NCI-H2029 treated with DMSO at 0.1 percent for 48 hours (cell line): ENCODE results near the gene CTBS.
A peak's percentile ranks its signal among the peaks of the same experiment; 100 is the strongest.
"Not testable (repeated sequence)": the region's sequence is repeated elsewhere in the genome, so short reads cannot be mapped to it uniquely, and the experiment has no call there.

ENCODE experiments used
- DNase-seq: peaks from one replicate; lab custom pipeline; 2025; lab: John Stamatoyannopoulos, UW

CTBS gene, protein sequence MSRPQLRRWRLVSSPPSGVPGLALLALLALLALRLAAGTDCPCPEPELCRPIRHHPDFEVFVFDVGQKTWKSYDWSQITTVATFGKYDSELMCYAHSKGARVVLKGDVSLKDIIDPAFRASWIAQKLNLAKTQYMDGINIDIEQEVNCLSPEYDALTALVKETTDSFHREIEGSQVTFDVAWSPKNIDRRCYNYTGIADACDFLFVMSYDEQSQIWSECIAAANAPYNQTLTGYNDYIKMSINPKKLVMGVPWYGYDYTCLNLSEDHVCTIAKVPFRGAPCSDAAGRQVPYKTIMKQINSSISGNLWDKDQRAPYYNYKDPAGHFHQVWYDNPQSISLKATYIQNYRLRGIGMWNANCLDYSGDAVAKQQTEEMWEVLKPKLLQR

DNA sequence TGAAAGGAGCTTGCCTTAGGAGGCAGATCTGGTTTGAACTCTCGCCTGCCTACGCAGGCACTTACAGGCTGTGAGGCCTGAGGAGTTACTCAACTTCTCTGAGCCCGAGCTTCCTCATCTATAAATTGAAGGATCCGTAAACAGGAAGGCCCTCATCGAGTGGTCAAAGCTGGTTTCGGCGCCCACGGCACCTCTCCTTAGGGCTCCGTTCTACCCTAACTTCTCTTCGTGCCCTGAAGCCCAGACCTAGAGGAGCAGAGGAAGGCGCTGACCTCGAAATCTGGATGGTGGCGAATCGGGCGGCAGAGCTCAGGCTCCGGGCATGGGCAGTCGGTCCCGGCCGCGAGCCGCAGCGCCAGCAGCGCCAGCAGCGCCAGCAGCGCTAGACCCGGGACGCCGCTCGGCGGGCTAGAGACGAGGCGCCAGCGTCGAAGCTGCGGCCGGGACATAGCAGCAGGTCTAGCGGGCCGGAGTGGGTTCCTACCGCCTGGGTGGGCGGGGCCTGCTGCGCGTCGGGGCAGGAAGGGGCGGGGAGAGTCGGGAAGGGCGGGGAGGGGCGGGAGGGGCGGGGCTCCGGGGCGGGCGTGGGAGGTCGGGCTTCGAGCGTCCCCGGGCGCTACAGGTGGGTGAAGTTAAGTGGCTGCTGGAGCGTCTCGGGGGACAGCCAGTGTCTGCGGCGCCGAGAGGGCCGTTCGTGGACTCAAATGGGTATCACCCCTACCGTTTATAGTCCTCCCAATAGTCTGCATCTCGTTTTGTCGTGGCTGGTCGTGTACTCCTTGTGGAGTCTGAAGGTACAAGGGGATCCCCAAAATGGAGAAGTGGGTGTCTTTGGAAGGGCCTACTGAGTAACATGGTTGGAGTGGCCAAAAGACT is at the start of gene CTBS:
TSS of gene CTBS (minus strand) at position 474 of the 876 bp plus-strand sequence. CDS start at position 449, 25 bp downstream.
- peak; percentile 82 for DNase-seq

GRCh38 chr1:84621553-84621952 is 47.3 kb upstream of the CTBS start:
- no peak for DNase-seq

GRCh38 chr1:84620720-84621313 is 46.6 kb upstream of the CTBS start:
- DNase-seq, result peak; percentile 59

DNA sequence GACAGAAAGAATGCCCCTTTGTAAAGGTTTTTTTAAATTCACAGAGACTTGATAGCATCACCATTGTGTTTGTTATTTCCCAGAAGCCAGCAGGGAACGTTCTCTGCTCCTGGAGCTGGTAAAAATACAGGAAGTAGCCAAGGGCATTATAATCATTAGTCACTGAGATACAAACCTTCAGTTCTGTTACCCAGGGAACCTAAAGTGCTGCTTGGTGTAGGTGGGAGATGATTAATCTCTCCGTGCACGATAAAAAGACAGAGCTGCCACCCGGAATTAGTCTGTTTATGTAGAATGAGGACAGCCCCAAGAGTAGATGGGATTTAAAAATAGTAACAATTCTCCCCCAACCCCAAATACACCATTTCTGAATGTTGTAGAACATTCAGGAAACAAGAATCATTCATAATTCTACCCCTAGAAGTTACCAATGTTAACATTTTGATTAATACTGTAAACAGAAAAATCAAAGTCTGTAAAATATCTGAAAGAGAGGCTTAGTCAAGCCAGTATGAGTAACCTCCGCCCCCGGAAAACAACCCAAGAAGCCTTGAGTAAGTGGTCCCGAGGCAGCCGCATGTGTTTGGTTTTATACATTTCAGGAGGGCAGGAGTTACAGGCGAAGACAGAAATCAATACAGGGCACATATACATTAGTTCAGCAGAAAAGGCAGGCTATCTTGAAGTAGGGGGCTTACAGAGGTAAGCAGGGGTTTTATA is 45.3 kb upstream of the CTBS start:
- no peak for DNase-seq

DNA sequence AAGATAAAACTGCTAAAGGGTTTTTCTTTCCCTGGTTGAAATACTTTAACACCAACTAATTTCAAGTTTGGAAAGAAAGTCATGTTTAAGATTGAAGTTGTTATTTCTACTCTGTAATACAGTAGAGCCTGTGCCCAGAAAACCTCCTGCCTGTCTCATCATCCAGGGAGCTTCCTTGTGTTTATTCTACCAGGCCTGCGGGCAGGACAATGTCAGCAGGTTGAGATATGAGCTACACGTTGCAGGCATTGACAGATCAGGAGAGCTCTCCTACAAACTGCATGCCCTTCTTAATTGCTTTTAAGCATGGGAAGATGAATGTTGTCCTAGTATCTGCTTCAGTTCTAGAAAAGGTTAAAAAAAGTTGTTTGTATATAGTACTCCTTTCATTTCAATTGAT is 43.1 kb upstream of the CTBS start:
- no peak for DNase-seq

- DNase-seq, result no peak
Observed at GRCh38 chr1:84615790-84616189, 41.5 kb upstream of the CTBS start.

- DNase-seq, result no peak
Observed at GRCh38 chr1:84613887-84614286, 39.6 kb upstream of the CTBS start.

DNA sequence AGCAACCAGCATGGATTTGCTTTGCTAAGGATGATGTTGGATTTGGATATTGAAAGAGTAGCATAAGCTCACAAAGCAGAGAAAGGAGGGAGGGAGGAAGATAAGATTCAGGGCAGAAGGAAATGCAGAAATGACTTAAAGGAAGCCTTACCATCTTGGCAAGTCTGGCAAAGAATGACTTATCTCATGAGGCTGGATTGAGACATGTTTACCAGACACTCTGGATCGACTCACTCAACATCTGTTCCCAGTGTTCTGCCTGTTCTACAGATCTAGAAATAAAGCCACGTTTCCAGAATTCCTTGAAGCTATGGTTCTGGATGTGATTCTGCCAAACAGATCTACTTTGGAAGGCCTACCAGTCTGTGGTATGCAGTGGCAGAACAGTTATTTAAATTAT is 38.8 kb upstream of the CTBS start:
- DNase-seq, result no peak

- no peak for DNase-seq
Observed at GRCh38 chr1:84611796-84612195, 37.6 kb upstream of the CTBS start.

GRCh38 chr1:84611091-84611490 is 36.9 kb upstream of the CTBS start:
- DNase-seq, result no peak

DNA sequence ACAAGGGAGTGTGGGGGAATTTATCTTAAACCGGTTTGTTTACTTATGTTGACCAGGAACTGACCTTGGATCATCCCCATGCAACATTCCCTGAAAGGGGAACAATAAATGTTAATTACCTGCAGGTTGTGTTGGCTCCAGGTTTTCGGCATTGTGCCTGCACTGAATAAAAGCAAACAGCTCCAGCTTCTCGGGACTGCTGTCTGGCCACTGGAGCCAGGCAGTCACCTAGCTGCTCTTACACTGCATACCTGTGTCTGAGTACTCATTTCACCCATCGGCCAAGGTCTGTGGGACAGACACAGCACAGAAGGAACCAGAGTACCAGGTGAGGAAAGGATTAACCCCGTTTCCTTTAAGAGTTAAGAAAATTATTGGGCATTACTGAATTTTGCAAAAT is 32.7 kb upstream of the CTBS start:
- no peak for DNase-seq

DNA sequence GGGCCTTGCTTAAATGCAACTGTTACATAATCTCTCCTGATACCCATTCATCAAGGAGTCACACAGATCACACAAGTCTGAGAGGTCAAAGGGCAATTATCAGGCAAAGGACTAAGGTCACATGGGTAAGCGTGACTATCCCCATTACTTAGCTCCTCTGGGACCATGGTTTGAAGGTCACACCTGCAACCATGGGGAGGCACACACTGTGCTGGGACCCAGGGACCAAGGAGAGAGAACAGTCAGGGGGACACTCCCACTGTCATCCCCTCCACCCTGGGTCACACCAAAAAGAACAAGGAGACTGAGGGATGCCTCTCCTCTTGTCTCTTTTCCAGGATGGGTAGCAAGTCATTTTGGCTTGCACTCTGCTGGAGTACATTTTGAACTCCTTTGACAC is 30.9 kb upstream of the CTBS start:
- no peak for DNase-seq

- DNase-seq, result no peak
Observed at GRCh38 chr1:84603941-84604830, 29.9 kb upstream of the CTBS start.

DNA sequence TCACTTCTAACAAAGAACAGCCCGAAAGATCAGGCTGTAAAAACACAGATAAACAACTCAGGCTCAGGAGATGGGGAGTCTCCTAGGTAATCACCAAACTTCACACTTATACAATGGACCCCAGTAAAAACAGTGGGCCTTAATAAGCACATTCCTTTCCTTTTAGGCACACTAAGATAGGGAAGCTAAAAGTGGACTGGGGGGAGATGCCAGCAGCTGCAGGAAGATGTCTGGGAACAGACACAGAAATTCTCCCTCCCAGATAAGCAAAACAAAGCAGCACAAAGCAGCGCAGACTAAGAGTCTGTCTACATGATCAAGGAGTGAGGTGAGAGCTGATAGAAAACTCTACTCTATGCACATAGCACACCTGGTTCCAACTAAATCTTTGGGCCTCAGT is 29.0 kb upstream of the CTBS start:
- no peak for DNase-seq

DNA sequence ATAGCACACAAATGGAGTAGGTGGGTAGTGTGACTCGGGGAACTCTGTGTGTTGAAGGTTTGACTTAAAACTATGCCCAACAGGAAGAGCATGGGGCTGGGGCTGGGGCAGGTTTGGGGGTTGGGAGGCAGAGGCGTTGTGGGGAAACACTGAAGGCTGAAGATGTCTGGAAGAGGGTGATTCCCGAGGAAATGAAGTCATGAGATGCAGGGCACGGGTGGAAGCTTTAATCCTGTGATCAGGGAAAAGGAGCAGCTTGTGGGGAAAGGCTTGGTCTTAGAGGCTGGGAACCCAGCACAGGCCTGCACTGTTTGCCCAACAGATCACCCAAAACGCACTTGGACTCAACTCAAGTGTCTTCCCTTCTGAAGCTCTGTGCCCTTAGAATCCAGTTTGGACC is 26.6 kb upstream of the CTBS start:
- DNase-seq, result no peak

DNA sequence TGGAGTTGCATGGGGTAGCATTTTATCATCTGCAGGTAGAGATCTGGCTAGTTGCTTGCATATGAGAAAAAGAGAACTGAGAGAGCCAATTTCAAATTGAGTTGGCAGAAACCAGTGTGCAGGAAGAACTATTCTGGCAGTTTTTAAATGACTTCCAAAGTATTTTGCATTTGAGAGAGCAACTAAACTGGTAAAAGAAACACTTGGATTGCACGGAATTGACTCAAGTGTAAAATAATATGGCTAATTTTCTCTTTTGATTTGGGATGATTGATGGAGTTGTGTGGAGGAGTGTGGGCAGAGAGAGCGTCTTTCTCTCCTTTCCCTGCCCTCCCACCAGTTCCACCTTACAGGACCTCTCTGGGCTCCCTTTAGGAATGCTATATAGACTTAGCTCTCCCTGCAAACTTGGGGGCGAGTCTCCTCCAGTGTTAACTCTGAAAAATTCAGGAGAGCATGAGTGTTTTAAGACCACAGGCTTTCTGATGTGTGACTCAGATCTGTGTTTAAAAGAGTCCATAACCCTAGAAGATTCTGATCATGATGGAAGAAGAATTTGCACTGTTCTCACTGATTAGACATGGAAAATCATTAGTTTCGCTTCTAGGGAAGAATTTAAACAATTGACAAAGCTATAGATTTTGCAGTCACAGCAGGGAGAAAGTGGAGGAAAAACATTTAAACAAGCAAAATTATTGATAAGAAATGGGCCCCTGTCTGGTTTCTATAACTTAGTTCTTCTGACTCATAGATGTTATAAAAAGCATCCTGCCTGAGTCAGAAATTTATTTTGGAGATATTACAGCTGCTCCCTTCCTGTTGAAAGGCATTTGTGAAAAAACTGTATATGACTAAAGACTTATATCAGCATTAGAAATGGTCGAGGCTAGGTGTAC is 24.9 kb upstream of the CTBS start:
- no peak for DNase-seq

DNA sequence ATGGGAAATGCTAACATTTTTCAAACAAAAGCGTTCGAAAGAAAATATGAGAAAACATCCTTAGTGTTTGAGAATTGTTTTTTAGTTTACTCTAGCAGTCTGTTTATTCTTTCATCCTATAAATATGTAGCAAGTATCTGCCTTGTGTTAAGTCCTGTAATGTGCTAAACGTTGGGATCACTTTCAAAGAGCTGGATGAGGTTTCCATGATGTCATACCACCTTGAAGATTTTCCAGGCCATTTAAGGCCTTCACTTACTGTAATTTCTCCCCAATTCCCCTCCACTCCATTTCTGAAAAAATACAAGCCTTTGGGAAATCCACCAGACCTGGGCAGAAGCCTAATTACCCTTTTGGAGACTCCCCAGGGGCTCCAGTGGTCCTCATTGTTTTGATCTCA is 24.2 kb upstream of the CTBS start:
- DNase-seq, result no peak

GRCh38 chr1:84597011-84597410 is 22.8 kb upstream of the CTBS start:
- no peak for DNase-seq

GRCh38 chr1:84594959-84595358 is 20.7 kb upstream of the CTBS start:
- not testable (repeated sequence) for DNase-seq

GRCh38 chr1:84587099-84587498 is 12.9 kb upstream of the CTBS start:
- DNase-seq, result no peak
